ENCODE results near the gene TBX19. TPM values are rescaled to one million over a fixed set of nuclear protein-coding genes. Genes with fewer than 3 reads are reported as not detected.

The TBX19 gene
- total RNA-seq, 2 experiments from 2014 or later: 2.7 to 3.1 TPM

DNA sequence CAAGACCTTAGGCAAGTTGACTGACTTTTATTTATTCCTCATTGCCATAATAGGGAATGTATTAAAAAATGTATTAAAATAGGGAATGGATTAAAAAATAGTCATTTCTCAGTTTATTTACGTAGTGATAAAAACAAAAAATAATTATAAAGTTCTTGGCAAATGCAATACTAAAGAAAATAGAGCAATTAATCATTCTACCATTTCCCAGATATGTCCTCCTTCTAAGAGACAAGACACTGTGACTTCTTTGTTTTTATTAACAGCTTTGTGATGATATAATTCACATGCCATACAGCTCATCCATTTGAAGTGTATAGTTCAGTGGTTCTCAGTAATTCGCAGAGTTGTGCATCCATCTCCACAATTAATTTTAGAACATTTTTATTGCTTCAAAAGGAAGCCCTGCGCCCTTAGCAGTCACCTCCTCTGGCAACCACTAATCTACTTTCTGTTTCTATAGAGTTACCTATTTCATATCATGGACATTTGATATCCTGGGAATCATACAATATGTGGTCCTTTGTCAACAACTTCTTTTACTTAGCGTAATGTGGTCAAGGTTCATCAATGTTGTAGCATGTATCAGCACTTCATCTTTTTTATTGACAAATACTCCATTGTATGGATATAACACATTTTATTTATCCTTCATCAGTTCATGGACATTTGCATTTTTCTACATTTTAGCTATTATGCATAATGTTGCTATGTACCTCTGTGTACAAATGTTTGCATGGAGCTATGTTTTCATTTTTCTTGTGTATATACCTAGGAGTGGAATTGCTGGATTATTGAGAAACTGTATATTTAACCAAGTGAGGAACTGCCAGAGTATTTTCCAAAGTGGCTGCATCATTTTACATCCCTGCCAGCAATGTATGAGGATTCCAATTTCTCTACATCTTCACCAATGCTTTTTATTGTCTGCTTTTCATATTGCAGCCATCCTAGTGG, 5.6 kb downstream of the TBX19 start:
- Mint-ChIP-seq H3K36me3 (ENCODE audit: low read depth) (no peaks in the 10 kb centered on the region), H3K27me3 (no peaks in the 10 kb centered on the region), H3K27ac (no peak overlapping the region), H3K4me3 (no peak overlapping the region), H3K9me3 (no peaks in the 10 kb centered on the region), H3K4me1 (peaks cover 28% of the 10 kb centered on the region)
- CTCF ChIA-PET: interaction anchor here (0.6 to 1.4 kb wide), 6 partner anchors 19 to 204 kb away, joined by 3 to 4 read pairs (median 4); no protein-coding TSS in a partner anchor
- POLR2A ChIA-PET: no interaction called here
- DNase-seq: no peak

DNA sequence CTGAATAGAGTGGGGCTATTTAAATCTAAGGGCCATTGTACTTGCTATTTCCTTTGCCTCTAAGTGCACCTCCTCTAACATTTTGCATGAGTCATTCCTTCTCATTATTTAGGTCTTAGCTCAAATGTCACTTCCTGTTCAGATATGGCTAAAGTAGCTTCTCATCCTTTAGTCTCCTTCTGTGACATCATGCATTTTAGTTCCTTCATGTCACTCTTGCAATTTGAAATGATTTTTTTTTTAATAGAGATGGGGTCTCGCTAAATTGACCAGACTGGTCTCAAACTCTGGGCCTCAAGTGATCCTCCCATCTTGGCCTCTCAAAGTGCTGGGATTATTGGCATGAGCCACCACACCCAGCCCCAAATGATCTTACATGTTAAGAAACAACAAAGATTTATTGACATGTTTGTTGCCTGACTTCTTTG, 6.6 kb downstream of the TBX19 start:
- no peak overlapping the region for H3K27ac Mint-ChIP-seq
- H3K4me1 Mint-ChIP-seq: peaks cover 28% of the 10 kb centered on the region
- H3K27me3 Mint-ChIP-seq: no peaks in the 10 kb centered on the region
- CTCF ChIA-PET: interaction anchor here (0.6 to 1.4 kb wide), 6 partner anchors 18 to 205 kb away, joined by 3 to 4 read pairs (median 4); no protein-coding TSS in a partner anchor
- DNase-seq: no peak
- POLR2A ChIA-PET: interaction anchor here (1.0 kb wide), 1 partner anchor 121 kb away, joined by 3 read pairs; no protein-coding TSS in a partner anchor
- no peaks in the 10 kb centered on the region for H3K36me3 Mint-ChIP-seq (ENCODE audit: low read depth)
- H3K9me3 Mint-ChIP-seq: no peaks in the 10 kb centered on the region
- no peak overlapping the region for H3K4me3 Mint-ChIP-seq

DNA sequence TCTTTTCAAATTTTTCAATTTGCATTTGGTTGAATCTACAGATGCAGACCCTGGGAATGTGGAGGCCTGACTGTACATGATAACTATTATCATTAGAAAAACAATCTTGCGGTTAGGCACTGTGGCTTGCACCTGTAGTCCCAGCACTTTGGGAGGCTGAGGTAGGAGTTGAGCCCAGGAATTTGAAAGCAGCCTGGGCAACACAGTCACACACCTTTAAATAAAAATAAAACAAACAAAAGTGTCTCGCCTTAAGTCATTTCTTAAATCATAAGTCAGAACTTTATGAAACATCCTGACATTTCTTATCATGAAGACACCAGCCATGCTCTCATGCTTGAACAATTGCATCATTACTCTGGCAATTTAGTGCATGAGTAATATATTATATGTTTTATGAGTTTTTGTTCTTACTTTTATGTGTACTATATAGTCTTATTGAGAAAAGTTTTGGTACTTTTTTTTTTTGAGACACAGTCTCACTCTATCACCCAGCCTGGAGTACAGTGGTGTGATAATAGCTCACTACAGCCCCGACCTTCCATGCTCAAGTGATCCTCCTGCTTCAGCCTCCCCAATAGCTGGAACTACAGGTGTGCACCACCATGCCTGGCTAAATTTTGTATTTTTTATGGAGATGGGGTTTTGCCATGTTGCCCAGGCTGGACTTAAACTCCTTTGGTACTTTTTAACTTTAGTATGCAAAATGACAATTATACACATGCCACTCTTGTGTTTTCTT, 7.8 kb downstream of the TBX19 start:
- H3K27me3 Mint-ChIP-seq: no peaks in the 10 kb centered on the region
- no peaks in the 10 kb centered on the region for H3K36me3 Mint-ChIP-seq (ENCODE audit: low read depth)
- DNase-seq: no peak
- CTCF ChIA-PET: no interaction called here
- H3K27ac Mint-ChIP-seq: no peak overlapping the region
- no peaks in the 10 kb centered on the region for H3K9me3 Mint-ChIP-seq
- H3K4me3 Mint-ChIP-seq: no peak overlapping the region
- POLR2A ChIA-PET: no interaction called here
- H3K4me1 Mint-ChIP-seq: peaks cover 28% of the 10 kb centered on the region

DNA sequence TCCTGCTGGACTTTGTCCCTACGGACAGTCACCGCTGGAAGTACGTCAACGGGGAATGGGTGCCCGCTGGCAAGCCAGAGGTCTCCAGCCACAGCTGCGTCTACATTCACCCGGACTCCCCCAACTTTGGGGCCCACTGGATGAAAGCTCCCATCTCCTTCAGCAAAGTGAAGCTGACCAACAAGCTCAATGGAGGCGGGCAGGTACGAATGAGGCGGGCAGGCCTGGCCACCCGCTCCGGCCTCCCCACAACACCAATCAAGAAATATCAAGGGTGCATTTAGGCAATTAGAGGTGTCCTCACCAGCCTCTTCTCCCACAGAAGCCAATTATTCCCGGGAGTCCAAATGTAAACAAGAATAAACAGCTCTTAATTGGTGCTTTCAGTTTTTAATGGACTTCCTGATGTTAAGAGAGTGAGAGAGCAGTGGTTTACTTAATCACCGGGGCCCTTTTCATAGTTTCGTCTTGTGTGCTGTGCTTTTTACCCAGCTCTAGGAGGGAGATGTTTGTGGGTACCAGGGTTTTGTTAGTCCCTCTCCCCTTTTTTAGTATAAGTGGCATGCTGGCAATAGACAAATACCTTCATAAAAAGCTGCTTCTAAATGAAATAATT, 10.7 kb downstream of the TBX19 start:
- ChIA-PET POLR2A (no interaction called here), CTCF (interaction anchor here (0.6 to 1.3 kb wide), 5 partner anchors 11 to 306 kb away, joined by 3 to 4 read pairs (median 3); no protein-coding TSS in a partner anchor)
- no peak overlapping the region for H3K27ac Mint-ChIP-seq

GRCh38 chr1:168293356-168293755, 12.7 kb downstream of the TBX19 start:
- Mint-ChIP-seq H3K9me3 (no peaks in the 10 kb centered on the region), H3K36me3 (ENCODE audit: low read depth) (no peaks in the 10 kb centered on the region), H3K4me3 (no peak overlapping the region), H3K4me1 (no peaks in the 10 kb centered on the region), H3K27me3 (no peaks in the 10 kb centered on the region), H3K27ac (no peak overlapping the region)
- ChIA-PET CTCF (interaction anchor here (0.6 to 1.2 kb wide), 4 partner anchors 11 to 49 kb away, joined by 3 to 4 read pairs (median 3); no protein-coding TSS in a partner anchor), POLR2A (no interaction called here)
- DNase-seq: no peak

More for the DNA sequence above, 10.7 kb downstream of the TBX19 start:
- Mint-ChIP-seq H3K36me3 (ENCODE audit: low read depth) (no peaks in the 10 kb centered on the region), H3K27me3 (no peaks in the 10 kb centered on the region), H3K9me3 (no peaks in the 10 kb centered on the region), H3K4me1 (peaks cover 13% of the 10 kb centered on the region), H3K4me3 (no peak overlapping the region)
- no peak for DNase-seq

DNA sequence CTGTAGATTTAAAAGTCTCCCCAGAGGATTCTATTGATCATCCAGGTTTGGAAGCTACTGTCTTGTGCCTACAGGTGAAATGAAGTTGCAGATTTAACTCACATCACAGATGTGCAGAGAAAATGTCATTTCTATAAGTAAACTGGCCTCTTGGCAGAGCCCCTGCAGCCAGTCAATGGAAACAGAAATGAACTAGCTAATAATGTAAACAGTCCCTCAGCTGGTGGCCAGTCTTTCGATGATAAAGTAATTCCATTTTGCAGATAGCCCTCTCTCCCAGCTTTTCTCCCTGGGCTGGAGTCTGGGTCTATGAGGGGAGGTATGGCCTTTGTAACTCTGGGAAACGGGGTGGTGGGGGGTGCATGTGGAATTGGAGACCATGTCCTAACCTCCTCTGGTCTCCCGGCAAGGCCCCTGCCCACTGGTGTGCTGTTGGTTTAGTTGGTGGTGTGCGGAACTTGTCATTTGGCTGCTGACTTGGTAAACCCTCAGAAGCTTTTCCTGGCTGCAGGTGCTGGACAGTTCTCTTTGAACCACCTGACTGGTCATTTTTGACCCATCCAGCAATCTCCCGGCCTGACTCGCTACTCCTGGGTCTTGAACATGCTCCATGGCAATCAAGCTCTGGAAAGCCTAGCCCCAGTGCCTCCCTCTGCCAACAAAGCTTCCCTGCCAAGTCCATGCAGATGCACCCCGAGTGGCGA, 14.9 kb downstream of the TBX19 start:
- no peaks in the 10 kb centered on the region for H3K36me3 Mint-ChIP-seq (ENCODE audit: low read depth)
- H3K27ac Mint-ChIP-seq: no peak overlapping the region
- no peaks in the 10 kb centered on the region for H3K9me3 Mint-ChIP-seq
- ChIA-PET POLR2A (no interaction called here), CTCF (interaction anchor here (0.7 kb wide), 1 partner anchor 127 kb away, joined by 4 read pairs; no protein-coding TSS in a partner anchor)
- no peak overlapping the region for H3K4me3 Mint-ChIP-seq
- no peaks in the 10 kb centered on the region for H3K4me1 Mint-ChIP-seq
- DNase-seq: no peak
- H3K27me3 Mint-ChIP-seq: no peaks in the 10 kb centered on the region

DNA sequence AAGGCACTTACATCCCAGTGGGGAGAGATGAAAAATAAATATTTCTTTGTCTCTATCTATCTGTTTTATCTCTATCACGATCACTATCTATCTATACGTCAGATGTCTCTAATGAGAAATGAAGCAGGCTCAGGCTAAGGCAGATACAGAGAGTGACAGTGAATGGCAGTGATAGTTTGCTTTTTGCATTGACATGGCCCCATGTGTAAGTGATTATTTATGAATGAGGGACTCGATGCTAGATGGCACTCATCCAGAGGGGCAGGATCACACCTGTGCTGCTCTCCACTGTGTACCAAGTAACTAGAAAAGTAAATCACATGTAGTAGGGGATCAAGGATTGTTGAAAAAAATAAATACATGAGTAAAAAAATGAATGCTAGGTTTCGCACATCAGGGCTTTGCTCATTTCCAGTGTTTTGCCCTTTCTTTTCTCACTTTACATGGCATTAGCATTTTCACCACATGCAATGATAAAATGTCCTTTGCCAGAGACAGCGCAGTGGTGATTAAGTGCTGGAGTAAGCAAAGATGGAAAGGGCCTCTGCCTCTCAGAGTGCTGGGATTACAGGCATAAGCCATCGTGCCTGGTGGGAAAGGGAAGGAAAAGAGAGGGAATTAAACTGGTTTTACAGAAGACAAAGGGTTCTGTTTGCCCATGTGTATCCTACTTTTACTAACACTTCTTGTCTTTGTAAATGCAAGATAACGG, 16.5 kb downstream of the TBX19 start:
- no peak overlapping the region for H3K27ac Mint-ChIP-seq
- H3K9me3 Mint-ChIP-seq: no peaks in the 10 kb centered on the region
- ChIA-PET POLR2A (no interaction called here), CTCF (no interaction called here)
- no peaks in the 10 kb centered on the region for H3K4me1 Mint-ChIP-seq
- DNase-seq: no peak
- no peaks in the 10 kb centered on the region for H3K36me3 Mint-ChIP-seq (ENCODE audit: low read depth)
- no peaks in the 10 kb centered on the region for H3K27me3 Mint-ChIP-seq
- no peak overlapping the region for H3K4me3 Mint-ChIP-seq

- Mint-ChIP-seq H3K4me3 (no peak overlapping the region), H3K9me3 (no peaks in the 10 kb centered on the region), H3K36me3 (ENCODE audit: low read depth) (no peaks in the 10 kb centered on the region), H3K4me1 (no peaks in the 10 kb centered on the region), H3K27ac (no peak overlapping the region), H3K27me3 (no peaks in the 10 kb centered on the region)
- POLR2A ChIA-PET: no interaction called here
- DNase-seq: no peak
- CTCF ChIA-PET: no interaction called here
These were observed 17.8 kb downstream of the TBX19 start for GRCh38 chr1:168298446-168298845.

- H3K4me1 Mint-ChIP-seq: no peaks in the 10 kb centered on the region
- no peaks in the 10 kb centered on the region for H3K27me3 Mint-ChIP-seq
- no peak overlapping the region for H3K27ac Mint-ChIP-seq
- no peak overlapping the region for H3K4me3 Mint-ChIP-seq
- ChIA-PET CTCF (interaction anchor here (1.0 kb wide), 1 partner anchor 34 kb away, joined by 3 read pairs; no protein-coding TSS in a partner anchor), POLR2A (no interaction called here)
- DNase-seq: no peak
- H3K9me3 Mint-ChIP-seq: no peaks in the 10 kb centered on the region
- no peaks in the 10 kb centered on the region for H3K36me3 Mint-ChIP-seq (ENCODE audit: low read depth)
These were observed 19.9 kb downstream of the TBX19 start for GRCh38 chr1:168300626-168301025.

DNA sequence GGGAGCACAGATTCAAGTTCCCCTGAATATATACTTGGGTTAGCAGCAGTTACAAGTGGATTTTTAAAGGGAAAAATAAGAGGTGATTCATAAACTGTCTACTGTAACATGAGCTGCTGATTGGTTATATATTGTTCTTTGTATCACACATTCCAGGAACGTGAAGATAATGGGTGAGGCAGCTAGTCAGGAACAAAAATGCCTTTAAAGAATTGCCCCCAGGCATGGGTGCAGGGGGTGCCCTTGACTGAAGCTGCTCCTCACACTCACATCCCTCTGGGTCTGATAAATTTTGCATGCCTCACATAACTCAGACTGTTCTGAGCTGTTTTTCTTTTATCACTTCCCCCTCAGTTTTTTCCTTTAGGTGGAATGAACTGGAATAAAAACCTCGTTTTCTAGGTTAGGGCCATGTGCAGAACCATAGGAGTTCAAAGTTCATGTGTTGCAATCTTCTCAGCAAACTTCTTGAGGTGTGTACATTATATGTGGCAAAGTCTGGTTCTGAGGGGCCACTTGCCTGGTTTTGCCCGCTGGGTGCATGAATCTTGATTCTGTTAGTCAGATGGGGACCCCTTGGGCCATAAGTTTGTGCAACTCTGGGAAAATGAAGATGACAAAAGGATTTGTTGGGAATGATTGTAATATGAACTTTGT, 21.1 kb downstream of the TBX19 start:
- no peak for DNase-seq
- Mint-ChIP-seq H3K36me3 (ENCODE audit: low read depth) (no peaks in the 10 kb centered on the region), H3K27ac (no peak overlapping the region), H3K4me3 (no peak overlapping the region), H3K4me1 (no peaks in the 10 kb centered on the region), H3K27me3 (no peaks in the 10 kb centered on the region), H3K9me3 (no peaks in the 10 kb centered on the region)
- POLR2A ChIA-PET: interaction anchor here (0.7 kb wide), 1 partner anchor 119 kb away, joined by 3 read pairs; no protein-coding TSS in a partner anchor
- CTCF ChIA-PET: interaction anchor here (0.6 to 1.2 kb wide), 5 partner anchors 11 to 376 kb away, joined by 3 read pairs; no protein-coding TSS in a partner anchor

DNA sequence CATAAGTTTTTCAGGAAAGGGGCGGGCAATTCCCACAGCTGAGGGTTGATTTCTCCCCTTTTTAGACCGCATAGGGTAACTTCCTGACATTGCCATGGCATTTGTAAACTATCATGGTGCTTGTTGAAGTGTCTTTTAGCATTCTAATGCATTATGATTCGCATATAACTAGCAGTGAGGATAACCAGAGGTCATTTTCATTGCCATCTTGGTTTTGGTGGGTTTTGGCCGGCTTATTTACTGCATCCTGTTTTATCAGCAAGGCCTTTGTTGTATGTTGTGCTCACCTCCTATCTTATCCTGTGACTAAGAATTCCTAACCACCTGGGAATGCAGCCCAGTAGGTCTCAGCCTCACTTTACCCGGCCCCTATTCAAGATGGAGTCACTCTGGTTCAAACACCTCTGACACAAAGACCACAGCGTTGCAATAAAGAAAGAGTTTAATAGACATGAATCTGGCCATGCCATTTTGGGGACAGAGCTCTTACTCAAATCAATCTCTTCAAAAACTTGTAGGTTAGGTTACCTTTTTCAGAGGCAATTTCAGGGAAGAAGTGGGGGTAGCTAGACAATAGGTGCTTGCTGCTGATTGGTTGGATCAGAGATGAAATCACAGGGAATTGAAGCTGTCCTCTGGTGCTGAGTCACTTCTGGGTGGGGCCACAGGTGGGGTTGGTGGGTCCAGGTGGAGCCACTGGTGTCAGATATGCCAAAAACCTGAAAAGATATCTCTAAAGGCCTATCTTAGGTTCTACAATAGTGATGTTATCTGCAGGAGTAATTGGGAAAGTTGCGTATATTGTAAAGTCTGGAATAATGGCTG, 23.3 kb downstream of the TBX19 start:
- Mint-ChIP-seq H3K4me3 (no peak overlapping the region), H3K4me1 (no peaks in the 10 kb centered on the region), H3K36me3 (ENCODE audit: low read depth) (no peaks in the 10 kb centered on the region), H3K9me3 (no peaks in the 10 kb centered on the region), H3K27me3 (no peaks in the 10 kb centered on the region), H3K27ac (no peak overlapping the region)
- ChIA-PET POLR2A (no interaction called here), CTCF (interaction anchor here (0.9 kb wide), 1 partner anchor 11 kb away, joined by 3 read pairs; no protein-coding TSS in a partner anchor)
- no peak for DNase-seq

Measured in activated CD4-positive, alpha-beta T cell treated with anti-CD3 and anti-CD28 coated beads, Interleukin-2, amount 10 ng/mL, durations not matched to agents 7 days and 5 days (primary cell).